HG03342 (cell line): ENCODE measurements around the gene IL9R.
"Not testable (repeated sequence)": the region's sequence is repeated elsewhere in the genome, so short reads cannot be mapped to it uniquely, and the experiment has no call there.

Experiments
- ATAC-seq: cut with Tn5 transposase; IDR thresholded peaks from one replicate; pipeline ENCODE4 v1.9.1; 2021; ENCODE audit warnings: mild to moderate bottlenecking, moderate library complexity; ENCODE audit not compliant: unreplicated experiment

The IL9R gene

DNA sequence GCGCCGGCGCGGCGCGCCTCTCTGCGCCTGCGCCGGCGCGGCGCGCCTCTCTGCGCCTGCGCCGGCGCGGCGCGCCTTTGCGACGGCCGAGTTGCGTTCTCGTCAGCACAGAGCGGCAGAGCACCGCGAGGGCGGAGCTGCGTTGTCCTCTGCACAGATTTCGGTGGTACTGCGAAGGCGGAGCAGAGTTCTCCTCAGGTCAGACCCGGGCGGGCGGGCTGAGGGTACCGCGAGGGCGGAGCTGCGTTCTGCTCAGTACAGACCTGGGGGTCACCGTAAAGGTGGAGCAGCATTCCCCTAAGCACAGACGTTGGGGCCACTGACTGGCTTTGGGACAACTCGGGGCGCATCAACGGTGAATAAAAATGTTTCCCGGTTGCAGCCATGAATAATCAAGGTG, 31.8 kb downstream of the IL9R start:
- not testable (repeated sequence) for ATAC-seq

DNA sequence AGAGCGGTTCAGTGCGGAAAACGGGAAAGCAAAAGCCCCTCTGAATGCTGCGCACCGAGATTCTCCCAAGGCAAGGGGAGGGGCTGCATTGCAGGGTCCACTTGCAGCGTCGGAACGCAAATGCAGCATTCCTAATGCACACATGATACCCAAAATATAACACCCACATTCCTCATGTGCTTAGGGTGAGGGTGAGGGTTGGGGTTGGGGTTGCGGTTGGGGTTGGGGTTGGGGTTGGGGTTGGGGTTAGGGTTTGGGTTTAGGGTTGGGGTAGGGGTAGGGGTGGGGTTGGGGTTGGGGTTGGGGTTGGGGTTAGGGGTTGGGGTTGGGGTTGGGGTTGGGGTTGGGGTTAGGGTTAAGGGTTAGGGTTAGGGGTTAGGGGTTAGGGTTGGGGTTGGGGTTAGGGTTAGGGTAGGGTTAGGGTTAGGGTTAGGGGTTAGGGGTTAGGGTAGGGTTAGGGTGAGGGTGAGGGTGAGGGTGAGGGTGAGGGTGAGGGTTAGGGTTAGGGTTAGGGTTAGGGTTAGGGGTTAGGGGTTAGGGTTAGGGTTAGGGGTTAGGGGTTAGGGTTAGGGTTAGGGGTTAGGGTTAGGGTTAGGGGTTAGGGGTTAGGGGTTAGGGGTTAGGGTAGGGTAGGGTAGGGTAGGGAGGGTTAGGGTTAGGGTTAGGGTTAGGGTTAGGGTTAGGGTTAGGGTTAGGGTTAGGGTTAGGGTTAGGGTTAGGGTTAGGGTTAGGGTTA, 32.4 kb downstream of the IL9R start:
- ATAC-seq: not testable (repeated sequence)

DNA sequence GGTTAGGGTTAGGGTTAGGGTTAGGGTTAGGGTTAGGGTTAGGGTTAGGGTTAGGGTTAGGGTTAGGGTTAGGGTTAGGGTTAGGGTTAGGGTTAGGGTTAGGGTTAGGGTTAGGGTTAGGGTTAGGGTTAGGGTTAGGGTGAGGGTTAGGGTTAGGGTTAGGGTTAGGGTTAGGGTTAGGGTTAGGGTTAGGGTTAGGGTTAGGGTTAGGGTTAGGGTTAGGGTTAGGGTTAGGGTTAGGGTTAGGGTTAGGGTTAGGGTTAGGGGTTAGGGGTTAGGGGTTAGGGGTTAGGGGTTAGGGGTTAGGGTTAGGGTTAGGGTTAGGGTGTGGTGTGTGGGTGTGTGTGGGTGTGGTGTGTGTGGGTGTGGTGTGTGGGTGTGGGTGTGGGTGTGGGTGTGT, 33.0 kb downstream of the IL9R start:
- ATAC-seq: not testable (repeated sequence)
